CD4-positive, alpha-beta T cell treated with Interferon gamma for 1 hour (primary cell): Measurements from ENCODE around the gene CMA1.
A peak's percentile ranks its signal among the peaks of the same experiment; 100 is the strongest.
"Not testable (repeated sequence)": the region's sequence is repeated elsewhere in the genome, so short reads cannot be mapped to it uniquely, and the experiment has no call there.

ENCODE experiments used
- DNase-seq: peaks from one replicate; pipeline ENCODE4 v3.0.0-alpha.2; 2020

CMA1 gene

GRCh38 chr14:24508155-24508840 lies at the start of gene CMA1:
Gene CMA1 (minus strand): TSS chr14:24508265. CDS start chr14:24508235, 30 bp downstream.
- no peak for DNase-seq

DNA sequence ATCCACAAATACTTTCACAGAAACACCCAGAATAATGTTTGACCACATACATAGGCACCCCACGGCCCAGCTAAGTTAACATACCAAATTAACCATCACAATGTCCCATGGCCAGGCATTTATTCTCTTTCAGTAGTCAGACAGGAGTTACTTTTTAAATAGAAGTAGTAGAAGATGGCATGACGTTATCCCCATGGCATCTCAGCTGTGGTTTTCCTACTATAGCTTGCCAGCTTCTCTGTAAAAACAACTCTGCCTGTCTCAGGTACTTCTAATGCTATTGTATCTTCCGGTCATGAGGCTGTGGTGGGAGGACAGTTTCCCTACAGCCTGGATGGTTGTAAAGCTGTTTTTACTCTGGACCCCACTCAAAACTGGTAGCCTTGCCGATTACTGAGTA lies 48.7 kb upstream of the CMA1 start:
- DNase-seq: no peak

- DNase-seq: not testable (repeated sequence)
Measured at GRCh38 chr14:24549064-24549463, 41.0 kb upstream of the CMA1 start.

DNA sequence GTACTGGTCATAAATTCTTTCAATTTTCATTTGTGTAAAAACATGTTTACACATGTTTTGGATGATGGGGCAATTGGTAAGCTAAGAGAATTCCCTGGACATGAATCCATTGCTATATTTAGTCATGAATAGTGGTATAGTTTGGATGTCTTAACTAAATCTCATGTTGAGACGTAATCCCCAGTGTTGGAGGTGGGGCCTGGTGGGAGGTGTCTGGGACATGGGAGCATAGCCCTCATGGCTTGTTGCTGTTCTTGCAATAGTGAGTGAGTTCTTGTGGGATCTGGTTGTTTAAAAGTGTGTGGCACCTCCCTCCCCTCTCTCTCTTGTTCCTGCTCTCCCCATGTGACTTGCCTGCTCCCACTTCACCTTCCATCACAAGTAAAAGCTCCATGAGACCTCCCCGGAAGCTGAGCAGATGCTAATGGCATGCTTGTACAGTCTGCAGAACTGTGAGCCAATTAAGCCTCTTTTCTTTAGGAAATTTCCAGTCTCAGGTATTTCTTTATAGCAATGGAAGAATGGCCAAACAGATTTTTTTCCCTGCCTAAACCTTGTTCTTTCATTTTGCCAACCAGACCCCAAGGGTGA lies 34.4 kb upstream of the CMA1 start:
- DNase-seq: no peak

DNA sequence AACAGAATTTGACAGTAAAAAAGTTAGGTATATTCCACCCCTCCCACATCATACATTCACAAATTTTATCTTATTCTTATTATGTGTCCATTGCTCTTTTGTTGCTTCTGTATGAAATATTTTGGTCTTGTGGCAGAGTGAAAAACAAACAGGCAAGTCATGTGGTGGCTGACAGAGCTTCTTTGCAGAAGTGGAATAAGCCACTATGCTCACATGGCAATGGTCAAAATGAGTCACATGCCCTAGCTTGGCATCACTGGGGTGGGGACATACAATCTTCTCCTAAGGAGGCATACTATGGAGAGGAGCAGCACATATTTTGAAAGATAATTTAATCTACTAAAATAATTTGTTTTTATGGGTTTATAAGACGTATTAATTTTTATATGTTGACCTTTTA lies 27.7 kb upstream of the CMA1 start:
- no peak for DNase-seq

DNA sequence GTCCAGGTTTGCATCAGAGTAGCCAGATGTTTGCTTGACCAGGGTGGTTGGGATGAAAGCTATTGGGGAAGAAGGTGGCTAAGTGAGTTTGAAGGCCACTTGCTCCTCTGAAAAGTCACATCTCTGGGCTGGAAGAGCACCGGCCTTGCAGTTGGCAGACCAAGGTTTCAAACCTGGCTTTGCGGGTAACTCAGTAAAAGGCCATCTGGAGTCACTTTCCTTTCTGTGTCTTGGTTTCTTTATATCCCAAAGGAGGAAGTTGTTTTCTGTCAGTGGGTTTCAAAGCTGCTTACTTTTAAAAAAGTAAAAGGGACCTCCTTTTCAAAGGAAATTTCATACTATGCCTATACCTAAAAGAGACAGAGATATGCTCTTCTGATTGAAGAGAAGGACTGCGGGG lies 26.2 kb upstream of the CMA1 start:
- no peak for DNase-seq

- DNase-seq: not testable (repeated sequence)
Measured at GRCh38 chr14:24525877-24526620, 18.0 kb upstream of the CMA1 start.

DNA sequence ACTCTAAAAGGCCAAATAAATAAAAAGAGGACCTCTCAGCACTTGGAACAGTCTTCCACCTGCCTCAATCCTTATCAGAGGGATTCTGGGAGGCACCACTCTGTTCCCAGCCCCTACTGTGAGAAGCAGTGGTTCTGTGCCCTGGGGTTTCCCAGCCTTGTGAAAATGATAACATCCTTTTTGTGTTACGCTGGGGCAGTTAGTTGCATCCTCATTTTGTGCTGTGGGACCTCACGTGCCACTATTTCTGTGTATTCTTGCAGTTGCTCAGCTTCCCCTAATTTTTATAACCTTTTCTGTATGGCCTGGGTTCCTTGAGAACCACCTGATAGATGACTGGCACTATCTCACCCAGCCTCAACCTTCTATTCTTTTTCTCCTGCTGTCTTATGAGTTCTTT lies 10.8 kb upstream of the CMA1 start:
- DNase-seq: no peak

DNA sequence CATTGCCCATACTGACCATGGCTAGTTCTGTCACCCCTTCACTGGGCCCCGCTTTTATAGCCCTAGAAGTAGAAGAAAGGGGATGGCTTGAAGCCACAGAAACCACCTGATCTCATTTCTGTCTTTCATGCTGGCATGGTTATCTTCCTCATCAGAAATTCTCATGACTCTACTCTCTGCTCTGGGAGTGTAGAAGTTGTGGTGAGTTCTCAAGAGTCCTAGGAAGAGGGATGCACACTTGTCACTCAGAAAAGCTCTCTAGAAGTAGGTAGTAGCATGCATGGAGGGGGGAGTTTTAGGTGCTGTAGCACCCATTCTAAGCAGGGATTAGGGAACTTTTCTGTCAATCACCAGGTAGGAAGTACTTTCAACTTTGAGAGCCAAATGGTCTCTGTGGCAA lies 6.1 kb upstream of the CMA1 start:
- DNase-seq: no peak

- no peak for DNase-seq
Measured at GRCh38 chr14:24513009-24513408, 4.9 kb upstream of the CMA1 start.

DNA sequence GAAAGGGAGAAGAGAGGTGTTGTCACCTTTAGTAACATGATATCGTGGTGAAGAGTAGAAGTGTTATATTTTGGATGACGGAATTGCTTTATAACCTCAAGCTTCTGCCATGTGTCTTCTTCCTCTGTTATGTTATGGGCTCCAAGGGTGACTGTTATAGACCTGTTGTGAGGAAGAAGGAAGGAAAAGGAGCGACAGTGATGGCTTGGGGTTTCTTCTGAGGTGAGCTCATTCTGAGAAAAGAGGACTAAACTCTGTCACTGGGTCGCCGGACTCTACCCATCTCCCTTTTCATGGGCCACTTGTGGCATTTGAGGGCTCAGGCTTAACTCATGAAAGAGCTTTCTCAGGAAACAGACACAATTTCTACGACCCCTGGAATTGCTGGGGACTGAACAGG lies 1.6 kb downstream of the CMA1 start:
- DNase-seq: no peak

GRCh38 chr14:24504425-24504950 lies 3.6 kb downstream of the CMA1 start:
- DNase-seq: no peak

DNA sequence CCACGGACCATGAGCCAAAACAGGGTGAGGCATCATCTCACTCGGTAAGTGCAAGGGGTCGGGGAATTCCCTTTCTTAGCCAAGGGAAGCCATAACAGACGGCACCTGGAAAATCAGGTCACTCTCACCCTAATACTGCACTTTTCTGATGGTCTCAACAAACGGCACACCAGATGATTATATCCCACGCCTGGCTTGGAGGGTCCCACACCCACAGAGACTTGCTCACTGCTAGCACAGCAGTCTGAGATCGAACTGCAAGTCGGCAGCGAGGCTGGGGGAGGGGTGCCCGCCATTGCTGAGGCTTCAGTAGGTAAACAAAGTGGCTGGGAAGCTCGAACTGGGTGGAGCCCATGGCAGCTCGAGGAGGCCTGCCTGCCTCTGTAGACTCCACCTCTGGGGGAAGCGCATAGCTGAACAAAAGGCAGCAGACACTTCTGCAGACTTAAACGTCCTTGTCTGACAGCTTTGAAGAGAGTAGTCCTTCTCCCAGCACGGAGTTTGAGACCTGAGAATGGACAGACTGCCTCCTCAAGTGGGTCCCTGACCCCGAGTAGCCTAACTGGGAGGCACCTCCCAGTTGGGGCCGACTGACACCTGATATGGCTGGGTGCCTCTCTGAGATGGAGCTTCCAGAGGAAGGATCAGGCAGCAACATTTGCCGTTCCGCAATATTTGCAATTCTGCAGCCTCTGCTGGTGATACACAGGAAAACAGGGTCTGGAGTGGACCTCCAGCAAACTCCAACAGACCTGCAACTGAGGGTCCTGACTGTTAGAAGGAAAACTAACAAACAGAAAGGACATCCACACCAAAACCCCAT lies 16.3 kb downstream of the CMA1 start:
- DNase-seq: not testable (repeated sequence)

DNA sequence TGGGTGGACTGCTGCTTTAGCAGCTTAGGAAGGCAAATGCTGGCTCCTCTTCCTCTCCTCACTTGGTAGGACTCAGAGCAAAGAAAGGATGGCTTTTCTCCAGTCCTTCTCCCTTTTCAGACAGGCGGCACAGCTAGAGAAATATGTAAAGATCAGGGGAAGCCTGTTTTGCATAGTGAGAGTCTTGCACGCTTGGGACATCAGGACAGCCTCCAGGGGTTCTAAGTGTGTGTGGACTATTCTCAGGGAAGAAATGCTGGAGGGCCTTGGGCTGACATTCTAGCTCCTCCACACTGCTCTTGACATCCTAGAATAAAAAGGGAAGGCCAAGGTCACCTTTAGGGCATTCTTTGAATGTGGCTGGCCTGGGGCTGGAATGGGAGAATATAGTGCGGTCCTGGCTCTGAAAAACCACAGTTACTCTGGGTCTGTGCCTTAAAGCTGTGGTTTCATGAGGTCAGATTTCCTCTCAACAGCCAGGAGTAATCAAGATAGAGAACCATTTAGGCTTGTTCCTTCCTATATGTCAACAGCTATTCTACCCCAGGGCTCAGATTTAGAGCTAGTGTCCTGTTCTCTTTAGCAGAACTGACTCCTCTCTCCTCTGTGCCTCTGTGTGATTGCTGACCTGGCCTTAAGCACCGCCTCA lies 24.3 kb downstream of the CMA1 start:
- no peak for DNase-seq

DNA sequence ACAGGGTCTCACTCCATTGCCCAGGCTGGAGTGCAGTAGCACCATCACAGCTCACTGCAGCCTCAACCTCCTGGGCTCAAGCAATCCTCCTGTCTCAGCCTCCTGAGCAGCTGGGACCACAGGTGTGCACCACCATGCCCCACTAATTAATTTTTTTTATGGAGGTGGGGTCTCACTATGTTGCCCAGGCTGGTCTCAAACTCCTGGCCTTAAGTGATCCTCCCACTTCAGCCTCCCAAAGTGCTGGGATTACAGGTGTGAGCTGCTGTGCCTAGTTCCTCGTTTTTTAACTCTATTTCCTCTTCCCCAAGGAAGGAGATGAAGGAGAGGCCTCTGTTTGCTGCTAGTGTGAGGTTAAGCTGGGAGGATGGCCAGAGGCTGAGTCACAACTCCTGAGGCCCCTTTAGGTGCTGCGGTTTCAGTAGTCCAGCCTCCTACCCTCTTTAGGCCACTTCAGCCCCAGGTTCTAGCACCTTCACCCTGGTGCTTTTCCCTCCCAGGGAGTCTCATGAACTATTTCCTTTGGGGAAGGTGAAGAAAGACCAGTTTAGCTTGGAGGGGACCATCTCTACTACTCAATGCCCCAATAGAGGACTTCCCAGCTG lies 25.3 kb downstream of the CMA1 start:
- DNase-seq: not testable (repeated sequence)

DNA sequence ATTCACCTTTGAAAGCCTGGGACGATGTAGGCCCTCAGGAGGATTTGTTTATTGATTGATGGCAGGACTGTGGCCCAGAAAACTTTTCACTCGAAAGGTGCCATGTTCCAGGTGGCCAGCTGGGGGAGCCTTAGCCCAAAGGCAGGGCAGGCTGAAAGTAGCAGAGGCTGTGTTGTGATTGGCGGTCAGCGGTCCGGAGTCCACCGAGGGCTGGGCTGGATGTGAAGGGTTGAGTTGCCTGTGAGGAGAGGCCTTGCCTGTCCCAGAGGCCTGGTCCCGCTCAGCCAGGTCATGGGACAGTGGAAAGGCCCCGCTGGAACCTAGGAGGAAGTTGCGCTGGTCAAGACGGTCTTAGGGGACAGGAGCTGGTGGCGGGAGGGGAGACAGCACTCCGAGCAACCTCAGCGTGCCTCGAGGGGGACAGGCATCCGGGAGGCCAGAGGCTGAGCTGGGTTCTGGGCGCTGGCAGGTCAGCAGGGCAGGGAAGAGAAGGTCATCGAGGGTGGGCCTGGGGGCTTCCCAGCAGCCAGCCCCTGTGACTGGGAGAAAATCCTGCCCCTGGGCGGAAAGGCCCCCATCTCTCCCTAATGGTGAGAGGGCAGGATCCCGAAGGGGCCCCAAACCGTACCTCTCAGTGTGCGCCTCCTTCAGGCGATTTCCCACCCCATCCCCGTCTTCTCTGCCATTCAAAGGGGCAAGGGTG lies 26.3 kb downstream of the CMA1 start:
- peak; percentile 53 for DNase-seq

GRCh38 chr14:24479999-24480398 lies 28.1 kb downstream of the CMA1 start:
- DNase-seq: not testable (repeated sequence)

- DNase-seq: no peak
Measured at GRCh38 chr14:24475261-24475660, 32.8 kb downstream of the CMA1 start.

DNA sequence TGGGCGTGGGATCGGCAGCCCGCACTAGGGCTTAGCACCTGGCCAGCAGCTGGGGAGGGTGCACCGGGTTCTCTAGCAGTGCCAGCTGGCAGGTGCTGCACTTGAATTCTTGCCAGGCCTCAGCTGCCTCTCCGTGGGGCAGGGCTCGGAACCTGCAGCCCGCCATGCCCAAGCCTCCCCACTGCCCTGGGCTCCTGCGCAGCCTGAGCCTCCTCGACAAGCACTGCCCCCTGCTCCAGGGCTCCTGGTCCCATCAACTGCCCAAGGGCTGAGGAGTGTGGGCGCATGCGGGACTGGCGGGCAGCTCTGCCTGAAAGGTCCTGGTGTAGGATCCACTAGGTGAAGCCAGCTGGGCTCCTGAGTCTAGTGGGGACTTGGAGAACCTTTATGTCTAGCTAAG lies 34.9 kb downstream of the CMA1 start:
- DNase-seq: no peak

DNA sequence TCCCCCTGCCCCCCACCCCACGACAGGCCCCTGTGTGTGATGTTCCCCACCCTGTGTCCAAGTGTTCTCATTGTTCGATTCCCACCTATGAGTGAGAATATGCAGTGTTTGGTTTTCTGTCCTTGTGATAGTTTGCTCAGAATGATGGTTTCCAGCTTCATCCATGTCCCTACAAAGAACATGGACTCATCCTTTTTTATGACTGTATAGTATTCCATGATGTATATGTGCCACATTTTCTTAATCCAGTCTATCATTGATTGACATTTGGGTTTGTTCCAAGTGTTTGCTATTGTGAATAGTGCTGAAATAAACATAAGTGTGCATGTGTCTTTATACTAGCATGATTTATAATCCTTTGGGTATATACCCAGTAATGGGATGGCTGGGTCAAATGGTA lies 37.6 kb downstream of the CMA1 start:
- DNase-seq: not testable (repeated sequence)

- DNase-seq: no peak
Measured at GRCh38 chr14:24465805-24466204, 42.3 kb downstream of the CMA1 start.
